ENCODE data around the gene IGFBP1.

GRCh38 chr7:45890902-45891461 is 2.7 kb downstream of the IGFBP1 start:
- TF ChIP-seq POLR2A (IDR thresholded peaks at IDR 0.05): no peak
- peak; percentile 51 to 57 for TF ChIP-seq CTCF (IDR thresholded peaks at IDR 0.05)
